Calu3 (cell line): ENCODE measurements around the gene CCR5AS.

ENCODE experiments used
- BruUV-seq: library from RNA; stranded (reverse); fragments of 400-500 nt; replicated peaks from 2 replicates; lab custom pipeline; 2021; lab: Mats Ljungman, UMichigan
- CTCF ChIA-PET: fragments of 300-600 bp; sonication (Branson Sonifier 250); formaldehyde crosslinking; loops from one replicate; lab custom pipeline; 2022; ENCODE audit warnings: antibody characterized with exemption; lab: Charles Lee
- DNase-seq: peaks from one replicate; pipeline ENCODE4 v3.0.0; 2022
- H3K27ac Mint-ChIP-seq: one replicate; pipeline ENCODE4 v1.8.0; 2022; ENCODE audit warnings: mixed read lengths; ENCODE audit not compliant: unreplicated experiment
- H3K27me3 Mint-ChIP-seq: one replicate; pipeline ENCODE4 v1.8.0; 2022; ENCODE audit warnings: mixed read lengths; ENCODE audit not compliant: unreplicated experiment
- H3K36me3 Mint-ChIP-seq: one replicate; pipeline ENCODE4 v1.8.0; 2022; ENCODE audit warnings: mild to moderate bottlenecking, moderate library complexity, mixed read lengths; ENCODE audit not compliant: insufficient read depth, unreplicated experiment
- H3K4me1 Mint-ChIP-seq: one replicate; pipeline ENCODE4 v1.8.0; 2022; ENCODE audit warnings: mild to moderate bottlenecking, low read depth, mixed read lengths; ENCODE audit not compliant: unreplicated experiment
- H3K4me3 Mint-ChIP-seq: one replicate; pipeline ENCODE4 v1.8.0; 2022; ENCODE audit warnings: mild to moderate bottlenecking, low read depth, moderate library complexity, mixed read lengths; ENCODE audit not compliant: unreplicated experiment
- H3K9me3 Mint-ChIP-seq: one replicate; pipeline ENCODE4 v1.8.0; 2022; ENCODE audit warnings: low read depth, mixed read lengths; ENCODE audit not compliant: unreplicated experiment
- CTCF ChIP-seq: fragments of 200-600 bp; IDR thresholded peaks from one replicate; pipeline ENCODE4 v1.8.0; 2022; ENCODE audit warnings: antibody characterized with exemption; ENCODE audit not compliant: unreplicated experiment
- intact Hi-C: fragments of 100-400 bp; cut with micrococcal nuclease; formaldehyde crosslinking; loops from one replicate; pipeline ENCODE4 v1.10.0; 2022; ENCODE audit not compliant: unreplicated experiment

CCR5AS gene

GRCh38 chr3:46348823-46349482 is 57.9 kb downstream of the CCR5AS start:
- TF ChIP-seq CTCF = no peak
- Mint-ChIP-seq H3K4me1 (no peaks in the 10 kb centered on the region), H3K4me3 (no peak overlapping the region), H3K27ac (no peak overlapping the region), H3K9me3 (no peaks in the 10 kb centered on the region), H3K36me3 (no peaks in the 10 kb centered on the region), H3K27me3 (peaks cover 74% of the 10 kb centered on the region)
- CTCF ChIA-PET = no interaction called here
- no peak for DNase-seq
- intact Hi-C loops = no loop called here
- BruUV-seq = no TSS peak

GRCh38 chr3:46344476-46344875 is 62.4 kb downstream of the CCR5AS start:
- Mint-ChIP-seq H3K4me1 (no peaks in the 10 kb centered on the region), H3K9me3 (peaks cover 7% of the 10 kb centered on the region), H3K27me3 (peaks cover 30% of the 10 kb centered on the region), H3K27ac (no peak overlapping the region), H3K36me3 (no peaks in the 10 kb centered on the region), H3K4me3 (no peak overlapping the region)
- CTCF ChIA-PET = no interaction called here
- BruUV-seq = no TSS peak
- TF ChIP-seq CTCF = no peak
- no peak for DNase-seq
- intact Hi-C loops = no loop called here

GRCh38 chr3:46338840-46339239 is 68.0 kb downstream of the CCR5AS start:
- H3K4me3 Mint-ChIP-seq = no peak overlapping the region
- no peaks in the 10 kb centered on the region for H3K36me3 Mint-ChIP-seq
- peaks cover 9% of the 10 kb centered on the region for H3K9me3 Mint-ChIP-seq
- H3K4me1 Mint-ChIP-seq = no peaks in the 10 kb centered on the region
- CTCF ChIA-PET = no interaction called here
- intact Hi-C loops = no loop called here
- no peak overlapping the region for H3K27ac Mint-ChIP-seq
- DNase-seq = no peak
- H3K27me3 Mint-ChIP-seq = no peaks in the 10 kb centered on the region
- BruUV-seq = no TSS peak
- TF ChIP-seq CTCF = no peak

GRCh38 chr3:46337911-46338310 is 69.0 kb downstream of the CCR5AS start:
- Mint-ChIP-seq H3K27ac (no peak overlapping the region), H3K27me3 (no peaks in the 10 kb centered on the region), H3K4me1 (no peaks in the 10 kb centered on the region), H3K36me3 (no peaks in the 10 kb centered on the region), H3K9me3 (peaks cover 9% of the 10 kb centered on the region), H3K4me3 (no peak overlapping the region)
- intact Hi-C loops = no loop called here
- no TSS peak for BruUV-seq
- TF ChIP-seq CTCF = no peak
- CTCF ChIA-PET = no interaction called here
- DNase-seq = no peak
